Stimulated activated CD4-positive, alpha-beta T cell treated with anti-CD3 and anti-CD28 coated beads, TNF-alpha, amount 100 ng/mL, for 24 hours (primary cell): ENCODE results near the gene USP4.
"Not testable (repeated sequence)": the region's sequence is repeated elsewhere in the genome, so short reads cannot be mapped to it uniquely, and the experiment has no call there.

Experiments
- DNase-seq, 3 experiments: peaks; one replicate each; pipeline ENCODE4 v3.0.0-alpha.2; 2020; ENCODE audit warnings: low read depth in 3 of 3

Gene USP4

DNA sequence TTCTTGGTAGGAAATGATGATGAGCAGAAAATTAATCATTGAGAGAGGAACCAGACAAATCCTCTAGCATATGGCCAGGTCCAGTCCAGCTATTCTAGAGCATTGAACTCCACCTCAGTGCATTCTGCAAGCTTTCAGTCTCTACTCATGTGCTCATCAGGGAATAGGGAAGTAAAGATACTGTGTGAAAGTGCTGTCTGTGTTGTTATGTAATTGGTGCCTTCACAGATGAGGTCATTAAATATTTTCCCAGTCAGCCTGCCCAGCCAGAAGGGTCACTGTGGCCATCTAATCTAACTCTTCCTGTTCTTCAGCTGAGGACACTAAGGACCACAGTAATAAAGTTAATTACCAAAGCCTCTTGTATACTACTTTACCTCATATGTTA is 91.0 kb downstream of the USP4 start:
- no peak for DNase-seq

DNA sequence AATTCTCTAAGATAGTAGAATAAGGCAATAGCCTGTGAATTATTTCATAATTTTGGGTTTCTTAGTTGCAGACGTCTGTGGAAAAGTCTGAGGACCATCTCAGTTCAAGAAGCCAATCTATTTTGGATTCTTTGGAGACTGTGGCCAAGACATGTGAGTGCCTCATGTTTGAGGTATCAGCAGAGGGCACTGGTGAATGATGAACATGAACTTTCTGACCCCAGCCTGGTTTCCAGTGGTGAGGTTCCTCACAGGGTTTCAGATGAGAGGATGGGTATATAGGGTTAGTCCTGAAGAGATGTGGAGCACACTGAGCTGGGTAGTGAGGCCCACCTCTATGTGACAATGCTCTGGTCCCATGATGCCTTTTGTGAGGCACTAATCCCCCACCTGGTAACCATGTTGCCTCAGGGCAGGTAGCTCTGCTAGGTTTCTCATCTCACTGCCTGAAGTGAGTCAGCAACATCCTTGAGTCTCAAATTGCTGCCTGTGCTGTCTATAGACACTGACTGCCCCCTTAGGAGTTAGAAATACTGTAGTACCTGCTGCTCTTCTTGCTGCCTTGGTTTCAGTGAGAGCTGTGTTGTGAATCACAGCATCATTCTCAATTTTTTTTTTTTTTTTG is 95.2 kb downstream of the USP4 start:
- DNase-seq = no peak

DNA sequence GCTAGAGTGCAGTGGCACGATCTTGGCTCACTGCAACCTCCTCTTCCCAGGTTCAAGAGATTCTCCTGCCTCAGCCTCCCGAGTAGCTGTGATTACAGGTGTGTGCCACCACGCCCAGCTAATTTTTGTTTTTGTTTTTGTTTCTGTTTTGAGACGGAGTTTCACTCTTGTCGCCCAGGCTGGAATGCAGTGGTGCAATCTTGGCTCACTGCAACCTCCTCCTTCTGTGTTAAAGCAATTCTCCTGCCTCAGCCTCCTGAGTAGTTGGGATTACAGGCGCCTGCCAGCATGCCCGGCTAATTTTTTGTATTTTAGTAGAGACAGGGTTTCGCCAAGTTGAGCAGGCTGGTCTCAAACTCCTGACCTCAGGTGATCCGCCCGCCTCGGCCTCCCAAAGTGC is 99.8 kb downstream of the USP4 start:
- DNase-seq = not testable (repeated sequence)

- DNase-seq = no peak
These were observed 101.4 kb downstream of the USP4 start for GRCh38 chr3:49238274-49239127.

DNA sequence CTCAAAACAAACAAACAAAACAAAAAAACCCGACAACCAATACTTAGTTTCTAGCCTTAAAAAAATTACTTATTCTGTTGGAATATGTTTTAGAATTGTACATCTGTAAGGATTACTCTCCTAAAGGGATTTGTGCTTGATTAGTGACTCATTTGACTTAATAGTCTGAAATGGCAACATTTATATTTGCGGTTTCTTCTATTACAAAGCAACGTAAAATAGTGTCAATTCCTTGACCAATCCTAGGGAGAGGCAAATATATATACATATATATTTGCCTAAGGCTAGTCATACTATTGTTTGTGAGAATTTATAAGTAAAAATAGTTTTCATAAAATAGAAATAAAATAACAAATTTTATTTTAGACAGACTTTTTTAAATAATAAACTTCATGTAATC is 102.5 kb downstream of the USP4 start:
- no peak for DNase-seq

DNA sequence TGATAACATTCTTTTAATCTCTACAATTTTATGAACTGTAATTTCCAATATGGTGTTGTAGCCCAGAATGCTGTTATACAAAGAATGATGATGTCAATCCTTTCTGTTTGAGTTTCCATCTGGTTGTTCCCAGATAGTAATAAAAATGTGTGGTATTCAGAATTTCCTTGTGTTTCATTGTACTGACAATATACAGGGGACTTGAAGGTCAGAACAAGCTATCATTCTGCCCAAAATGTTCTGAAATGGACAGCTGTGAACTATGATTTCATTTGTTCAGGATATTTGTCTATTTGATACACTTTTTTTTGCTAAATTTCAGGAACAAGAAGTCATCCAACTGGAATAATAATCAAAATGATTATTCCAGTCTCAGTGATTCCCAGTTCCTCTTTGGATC is 103.6 kb downstream of the USP4 start:
- DNase-seq = no peak

GRCh38 chr3:49228817-49229216 is 111.0 kb downstream of the USP4 start:
- not testable (repeated sequence) for DNase-seq
